H1 (cell line): Measurements from ENCODE around the gene GCSH. TPM values are rescaled to one million over a fixed set of nuclear protein-coding genes. Genes with fewer than 3 reads are reported as not detected.

Experiments
- CTCF ChIA-PET: fragments of 300-600 bp; sonication (Branson Sonifier 250); formaldehyde crosslinking; loops from one replicate; lab custom pipeline; 2021; ENCODE audit not compliant: partially characterized antibody; lab: Charles Lee
- POLR2A ChIA-PET: fragments of 300-600 bp; sonication (Branson Sonifier 250); formaldehyde crosslinking; loops from one replicate; lab custom pipeline; 2021; ENCODE audit warnings: inconsistent platforms; ENCODE audit not compliant: partially characterized antibody; lab: Charles Lee
- DNase-seq, 2 experiments: peaks; one replicate each; pipeline versions ENCODE4 v3.0.0 to v3.0.0-alpha.2; 2010 to 2022; ENCODE audit warnings: low spot score in 2 of 2, low read depth in 1 of 2, mixed read lengths in 1 of 2
- FAIRE-seq: peaks from 2 replicates; lab custom pipeline; 2011; peaks lifted over from hg19 to GRCh38; lab: Jason Lieb, UNC
- H2AFZ ChIP-seq: 2 replicates; pipeline ENCODE4 v1.8.1; 2012; ENCODE audit warnings: low read length, inconsistent platforms
- H2AK5ac ChIP-seq: 2 replicates; pipeline ENCODE4 v1.6.1; 2013; ENCODE audit warnings: low read depth, low read length
- H2BK120ac ChIP-seq: replicated peaks from 2 replicates; pipeline ENCODE3; 2013; ENCODE audit warnings: low read depth, low read length, inconsistent platforms
- H2BK12ac ChIP-seq: 2 replicates; pipeline ENCODE4 v1.6.1; 2013; ENCODE audit warnings: low read depth, low read length
- H2BK15ac ChIP-seq: 2 replicates; pipeline ENCODE4 v1.6.1; 2013; ENCODE audit warnings: low read length
- H2BK20ac ChIP-seq: 2 replicates; pipeline ENCODE4 v1.6.1; 2013; ENCODE audit warnings: low read length
- H2BK5ac ChIP-seq: 2 replicates; pipeline ENCODE4 v1.6.1; 2013; ENCODE audit warnings: low read depth, low read length
- H3K14ac ChIP-seq: 2 replicates; pipeline ENCODE4 v1.6.1; 2013; ENCODE audit warnings: inconsistent platforms; ENCODE audit not compliant: insufficient read length
- H3K18ac ChIP-seq: 2 replicates; pipeline ENCODE4 v1.6.1; 2013; ENCODE audit warnings: low read length; ENCODE audit errors: extremely low read depth
- H3K23ac ChIP-seq: 2 replicates; pipeline ENCODE4 v1.6.1; 2013; ENCODE audit warnings: inconsistent platforms; ENCODE audit not compliant: insufficient read length
- H3K23me2 ChIP-seq: 2 replicates; pipeline ENCODE4 v1.6.1; 2013; ENCODE audit warnings: low read depth, low read length
- H3K27ac ChIP-seq: 2 replicates; pipeline ENCODE4 v1.6.1; 2011; ENCODE audit warnings: low read depth, low read length, inconsistent platforms
- H3K27me3 ChIP-seq, 4 experiments: replicated peaks in 1 of 4; 1 replicate in 1 of 4; 2 replicates in 3 of 4; pipeline versions ENCODE4 v1.6.1 to v1.8.1; 2011 to 2013; ENCODE audit warnings: low read length in 3 of 4, mild to moderate bottlenecking in 3 of 4, inconsistent platforms in 2 of 4, mixed read lengths in 2 of 4, moderate library complexity in 1 of 4; ENCODE audit not compliant: control insufficient read depth in 3 of 4, insufficient read depth in 3 of 4; ENCODE audit errors: extremely low read depth in 1 of 4
- H3K36me3 ChIP-seq, 4 experiments: 2 replicates each; pipeline versions ENCODE4 v1.6.1 to v1.8.1; 2011 to 2013; ENCODE audit warnings: mild to moderate bottlenecking in 4 of 4, low read length in 3 of 4, moderate library complexity in 2 of 4, control low read depth in 1 of 4, inconsistent platforms in 1 of 4; ENCODE audit not compliant: insufficient read depth in 4 of 4, control insufficient read depth in 2 of 4
- H3K4ac ChIP-seq: replicated peaks from 2 replicates; pipeline ENCODE3; 2013; ENCODE audit warnings: low read length, low read depth, mixed read lengths, inconsistent platforms; ENCODE audit not compliant: insufficient read length
- H3K4me1 ChIP-seq, 4 experiments: replicated peaks in 1 of 4; 1 replicate in 1 of 4; 2 replicates in 3 of 4; pipeline versions ENCODE4 v1.6.1 to v1.8.1; 2011 to 2013; ENCODE audit warnings: low read length in 3 of 4, inconsistent platforms in 2 of 4, mixed read lengths in 1 of 4; ENCODE audit not compliant: insufficient read depth in 4 of 4, control insufficient read depth in 3 of 4
- H3K4me2 ChIP-seq, 2 experiments: 2 replicates each; pipeline versions ENCODE4 v1.6.1 to v1.8.1; 2011 to 2013; ENCODE audit warnings: low read depth in 2 of 2, low read length in 2 of 2, control low read depth in 1 of 2, inconsistent platforms in 1 of 2, mild to moderate bottlenecking in 1 of 2; ENCODE audit not compliant: insufficient read depth in 1 of 2
- H3K4me3 ChIP-seq, 4 experiments: fragments of 200-600, 300-600 bp in 1 of 4; sonication (generic), shearing (Covaris generic), sonication (Bioruptor Twin) in 1 of 4; 2 replicates each; pipeline versions ENCODE4 v1.5.1 to v1.8.1; 2011 to 2016; ENCODE audit warnings: low read length in 4 of 4, low read depth in 3 of 4, control low read depth in 2 of 4, inconsistent platforms in 2 of 4, mild to moderate bottlenecking in 2 of 4, mixed read lengths in 1 of 4, moderate library complexity in 1 of 4; ENCODE audit not compliant: insufficient read depth in 2 of 4; ENCODE audit errors: extremely low read depth in 1 of 4
- H3K56ac ChIP-seq: replicated peaks from 2 replicates; pipeline ENCODE3; 2013; ENCODE audit warnings: low read depth, mild to moderate bottlenecking, mixed read lengths, low read length, inconsistent platforms; ENCODE audit not compliant: insufficient read length
- H3K79me1 ChIP-seq: 2 replicates; pipeline ENCODE4 v1.6.1; 2013; ENCODE audit warnings: low read depth, low read length, control low read depth
- H3K79me2 ChIP-seq, 2 experiments: 2 replicates each; pipeline versions ENCODE4 v1.6.1 to v1.8.1; 2012 to 2013; ENCODE audit warnings: low read length in 2 of 2, mild to moderate bottlenecking in 2 of 2, inconsistent platforms in 1 of 2; ENCODE audit not compliant: insufficient read depth in 2 of 2, control insufficient read depth in 1 of 2
- H3K9ac ChIP-seq, 4 experiments: replicated peaks in 1 of 4; 1 replicate in 1 of 4; 2 replicates in 3 of 4; pipeline versions ENCODE4 v1.6.1 to v1.8.1; 2011 to 2013; ENCODE audit warnings: low read depth in 3 of 4, low read length in 3 of 4, control low read depth in 2 of 4, mild to moderate bottlenecking in 2 of 4, moderate library complexity in 2 of 4, inconsistent platforms in 1 of 4; ENCODE audit errors: extremely low read depth in 1 of 4
- H3K9me3 ChIP-seq, 2 experiments: 2 replicates each; pipeline versions ENCODE4 v1.6.1 to v1.8.1; 2012 to 2013; ENCODE audit warnings: mild to moderate bottlenecking in 2 of 2, moderate library complexity in 2 of 2, control low read depth in 1 of 2, inconsistent platforms in 1 of 2, low read depth in 1 of 2, low read length in 1 of 2, mixed read lengths in 1 of 2; ENCODE audit not compliant: insufficient read depth in 2 of 2
- H4K20me1 ChIP-seq, 2 experiments: replicated peaks in 1 of 2; 2 replicates each; pipeline versions ENCODE3 to v1.8.1; 2011 to 2013; ENCODE audit warnings: inconsistent platforms in 2 of 2, low read length in 2 of 2, mild to moderate bottlenecking in 1 of 2; ENCODE audit not compliant: insufficient read depth in 2 of 2, control insufficient read depth in 1 of 2
- H4K5ac ChIP-seq: 2 replicates; pipeline ENCODE4 v1.6.1; 2013; ENCODE audit warnings: low read length, low read depth, mixed read lengths, inconsistent platforms; ENCODE audit not compliant: insufficient read length
- H4K8ac ChIP-seq: 2 replicates; pipeline ENCODE4 v1.8.0; 2013; ENCODE audit warnings: mild to moderate bottlenecking, moderate library complexity, low read length, inconsistent platforms; ENCODE audit not compliant: insufficient read depth; ENCODE audit errors: extremely low read depth
- H4K91ac ChIP-seq: replicated peaks from 2 replicates; pipeline ENCODE3; 2013; ENCODE audit warnings: low read length, mixed read lengths, inconsistent platforms; ENCODE audit not compliant: insufficient read length
- SUZ12 ChIP-seq: fragments of 200-600 bp; sonication (generic); IDR thresholded peaks from 2 replicates; pipeline ENCODE4 v1.6.1; 2012; ENCODE audit warnings: mild to moderate bottlenecking, inconsistent platforms, low read length, moderate library complexity, mixed read lengths
- WGBS, 2 experiments: shearing (Covaris generic) in 1 of 2; methylation state at CpG; one replicate each; pipeline versions ENCODE4 v1.1.6 to v1.1.7; 2013 to 2015; ENCODE audit warnings: low lambda C conversion rate in 2 of 2, mixed read lengths in 2 of 2, inconsistent platforms in 1 of 2, low coverage in 1 of 2, missing lambda C conversion rate in 1 of 2; ENCODE audit not compliant: insufficient replicate concordance in 2 of 2, insufficient coverage in 1 of 2, insufficient read length in 1 of 2; ENCODE audit errors: extremely low coverage in 1 of 2, missing lambda C conversion rate in 1 of 2; 5-methylcytosine and 5-hydroxymethylcytosine counted together
- polyA plus RNA-seq, 7 experiments: library from polyadenylated mRNA; depleted of rRNA in 3 of 7; stranded (reverse) in 5 of 7; unstranded in 2 of 7; fragments of >200 nt in 5 of 7; fragments of 200-250 nt in 2 of 7; gene quantifications; 1 replicate in 5 of 7; 2 replicates in 1 of 7; 4 replicates in 1 of 7; pipeline versions ENCODE4 v1.2.1 to v1.2.3, GENCODE V29; 2011 to 2013; ENCODE audit warnings: missing spikeins in 2 of 7, mixed read lengths in 2 of 7
- total RNA-seq: library from RNA; stranded (reverse); fragmentation: NEBNext Ultra II Directional; extraction: Animal tissue kit (Norgen Biotek cat#: 25700); gene quantifications from 2 replicates; pipeline ENCODE4 v1.2.1, GENCODE V29; 2021

Gene GCSH
- total and polyA plus RNA-seq, 2 of the 8 experiments (the other 6 are each of a cell fraction or from before 2014, with no cell fraction given) = 28.2 to 108 TPM

- H3K23ac ChIP-seq = no peak overlapping the region
- peaks cover 14 to 61% (median 43%) of the 10 kb centered on the region in 4 experiments for H3K36me3 ChIP-seq
- H3K27ac ChIP-seq = no peak overlapping the region
- no peak overlapping the region for H3K14ac ChIP-seq
- no peak overlapping the region for H3K4ac ChIP-seq
- DNase-seq (no peak), FAIRE-seq (no peak)
- peaks cover 0 to 6% (median 2%) of the 10 kb centered on the region in 4 experiments; a peak in 4 of 7 replicates for H3K4me1 ChIP-seq
- H3K4me3 ChIP-seq = no peak overlapping the region
- no peak overlapping the region for H2BK120ac ChIP-seq
- no peak overlapping the region for H4K8ac ChIP-seq
- H3K27me3 ChIP-seq = no peaks in the 10 kb centered on the region
- H2BK15ac ChIP-seq = no peak overlapping the region
- peaks cover 6 to 47% of the 10 kb centered on the region in 2 experiments for H3K79me2 ChIP-seq
- H3K18ac ChIP-seq = no peak overlapping the region
- H4K5ac ChIP-seq = no peak overlapping the region
- no peak for TF ChIP-seq SUZ12
- peaks cover 2% of the 10 kb centered on the region for H3K23me2 ChIP-seq
- H2AK5ac ChIP-seq = no peak overlapping the region
- H3K4me2 ChIP-seq = no peak overlapping the region
- no peak overlapping the region for H2BK12ac ChIP-seq
- WGBS, 2 experiments = 91% methylated on average over 5 of the region's 5 CpGs; no CpG with 5 or more reads in 1 of the 2 experiments
- peaks cover 6% of the 10 kb centered on the region for H3K79me1 ChIP-seq
- H3K9me3 ChIP-seq = no peaks in the 10 kb centered on the region
- ChIA-PET POLR2A (interaction anchor here (1.0 kb wide), 1 partner anchor 34 kb away, joined by 3 read pairs; no protein-coding TSS in a partner anchor), CTCF (interaction anchor here (0.9 to 1.3 kb wide), 2 partner anchors 27 to 36 kb away, joined by 3 read pairs; no protein-coding TSS in a partner anchor)
- no peak overlapping the region for H4K91ac ChIP-seq
- no peak overlapping the region for H2BK20ac ChIP-seq
- H4K20me1 ChIP-seq = peaks cover 2 to 11% of the 10 kb centered on the region in 2 experiments
- H2AFZ ChIP-seq = no peak overlapping the region
- H3K56ac ChIP-seq = no peak overlapping the region
- H3K9ac ChIP-seq = no peak overlapping the region
- H2BK5ac ChIP-seq = no peak overlapping the region
Observed at GRCh38 chr16:81040842-81041241, 55.4 kb downstream of the GCSH start.
